ENCODE results near the gene CERS1. TPM values are rescaled to one million over a fixed set of nuclear protein-coding genes. Genes with fewer than 3 reads are reported as not detected.

CERS1 gene
- total RNA-seq, 1 experiment from 2014 or later: 2.7 TPM

- TF ChIP-seq CTCF (conservative IDR thresholded peaks at IDR 0.05) (no peak), EZH2 (IDR thresholded peaks at IDR 0.05; ENCODE audit: low read depth) (no peak)
- no TSS peak for BruUV-seq (replicated peaks)
- no peak overlapping the region for H2AFZ ChIP-seq
- DNase-seq: no peak
- H3K4me3 ChIP-seq: no peak overlapping the region
- no peak overlapping the region for H3K4me2 ChIP-seq
- no peaks in the 10 kb centered on the region for H3K9me3 ChIP-seq (ENCODE audit: insufficient read depth, low read depth)
- peaks cover 16% of the 10 kb centered on the region; the same call in 1 of the 2 replicates for H3F3A ChIP-seq (ENCODE audit: insufficient read depth, low read depth)
- no peak overlapping the region for H3K27ac ChIP-seq
- ChIA-PET POLR2A (ENCODE audit: unreplicated experiment) (no interaction called here), CTCF (no interaction called here)
- peaks cover 37% of the 10 kb centered on the region for H3K36me3 ChIP-seq (ENCODE audit: low read depth)
- H4K20me1 ChIP-seq (ENCODE audit: insufficient read depth): peaks cover 83% of the 10 kb centered on the region
- no peaks in the 10 kb centered on the region for H3K27me3 ChIP-seq (ENCODE audit: insufficient read depth, low read depth)
- H3K9me2 ChIP-seq (ENCODE audit: insufficient read depth): no peaks in the 10 kb centered on the region
- no peaks in the 10 kb centered on the region for H3K4me1 ChIP-seq (replicated peaks; ENCODE audit: insufficient read depth)
- H3K79me2 ChIP-seq (ENCODE audit: low read depth): peaks cover 18% of the 10 kb centered on the region
- intact Hi-C loops (cut with micrococcal nuclease; ENCODE audit: unreplicated experiment): no loop called here
Observed at GRCh38 chr19:18854982-18855381, 41.0 kb downstream of the CERS1 start.

- Histone ChIP-seq H3K79me2 (ENCODE audit: low read depth) (peaks cover 29% of the 10 kb centered on the region), H3F3A (ENCODE audit: insufficient read depth, low read depth) (peaks cover 24% of the 10 kb centered on the region; the same call in 1 of the 2 replicates)
Observed at GRCh38 chr19:18853755-18854427, 42.1 kb downstream of the CERS1 start.

GRCh38 chr19:18852648-18853047, 43.3 kb downstream of the CERS1 start:
- H3K4me3 ChIP-seq: no peak overlapping the region
- no peaks in the 10 kb centered on the region for H3K9me2 ChIP-seq (ENCODE audit: insufficient read depth)
- H3K9me3 ChIP-seq (ENCODE audit: insufficient read depth, low read depth): no peaks in the 10 kb centered on the region
- H3K79me2 ChIP-seq (ENCODE audit: low read depth): peaks cover 41% of the 10 kb centered on the region
- CTCF ChIA-PET: no interaction called here
- TF ChIP-seq EZH2 (IDR thresholded peaks at IDR 0.05; ENCODE audit: low read depth) (no peak), CTCF (conservative IDR thresholded peaks at IDR 0.05) (no peak)
- no peak overlapping the region for H2AFZ ChIP-seq
- peaks cover 29% of the 10 kb centered on the region; the same call in 1 of the 2 replicates for H3F3A ChIP-seq (ENCODE audit: insufficient read depth, low read depth)
- H3K4me1 ChIP-seq (replicated peaks; ENCODE audit: insufficient read depth): no peaks in the 10 kb centered on the region
- H4K20me1 ChIP-seq (ENCODE audit: insufficient read depth): peaks cover 90% of the 10 kb centered on the region
- no peaks in the 10 kb centered on the region for H3K27me3 ChIP-seq (ENCODE audit: insufficient read depth, low read depth)
- no peak overlapping the region for H3K27ac ChIP-seq
- no TSS peak for BruUV-seq (replicated peaks)
- POLR2A ChIA-PET (ENCODE audit: unreplicated experiment): no interaction called here
- DNase-seq: no peak
- peaks cover 48% of the 10 kb centered on the region for H3K36me3 ChIP-seq (ENCODE audit: low read depth)
- intact Hi-C loops (cut with micrococcal nuclease; ENCODE audit: unreplicated experiment): no loop called here
- H3K4me2 ChIP-seq: no peak overlapping the region

More at GRCh38 chr19:18853755-18854427, 42.1 kb downstream of the CERS1 start:
- H3K4me2 ChIP-seq: no peak overlapping the region
- H3K9me3 ChIP-seq (ENCODE audit: insufficient read depth, low read depth): no peaks in the 10 kb centered on the region
- no peak overlapping the region for H3K27ac ChIP-seq
- no peaks in the 10 kb centered on the region for H3K9me2 ChIP-seq (ENCODE audit: insufficient read depth)
- no peaks in the 10 kb centered on the region for H3K27me3 ChIP-seq (ENCODE audit: insufficient read depth, low read depth)
- no TSS peak for BruUV-seq (replicated peaks)
- TF ChIP-seq CTCF (conservative IDR thresholded peaks at IDR 0.05) (no peak), EZH2 (IDR thresholded peaks at IDR 0.05; ENCODE audit: low read depth) (no peak)
- POLR2A ChIA-PET (ENCODE audit: unreplicated experiment): interaction anchor here (0.5 kb wide), 1 partner anchor 403 kb away, joined by 4 read pairs; no protein-coding TSS in a partner anchor
- no peak overlapping the region for H3K4me3 ChIP-seq
- no peak overlapping the region for H2AFZ ChIP-seq
- peaks cover 38% of the 10 kb centered on the region for H3K36me3 ChIP-seq (ENCODE audit: low read depth)
- no peak for DNase-seq
- CTCF ChIA-PET: interaction anchor here (0.5 kb wide), 1 partner anchor 403 kb away, joined by 4 read pairs; no protein-coding TSS in a partner anchor
- intact Hi-C loops (cut with micrococcal nuclease; ENCODE audit: unreplicated experiment): no loop called here
- no peaks in the 10 kb centered on the region for H3K4me1 ChIP-seq (replicated peaks; ENCODE audit: insufficient read depth)
- peaks cover 84% of the 10 kb centered on the region for H4K20me1 ChIP-seq (ENCODE audit: insufficient read depth)

Data from PC-9 (cell line).